H1 (cell line): ENCODE data around the gene OXNAD1. TPM values are rescaled to one million over a fixed set of nuclear protein-coding genes. Genes with fewer than 3 reads are reported as not detected.

ENCODE experiments used
- GABPA ChIP-seq: IDR thresholded peaks from 2 replicates; pipeline ENCODE4 v1.6.1; 2011; ENCODE audit warnings: mild to moderate bottlenecking, low read length, moderate library complexity, borderline replicate concordance; ENCODE audit not compliant: insufficient read depth
- HDAC6 ChIP-seq: IDR thresholded peaks from one replicate; pipeline ENCODE4 v1.7.1; 2012; ENCODE audit warnings: low read depth, mild to moderate bottlenecking, inconsistent platforms, low read length, moderate library complexity
- JUND ChIP-seq: IDR thresholded peaks from 2 replicates; pipeline ENCODE4 v1.6.1; 2011; ENCODE audit warnings: mild to moderate bottlenecking, improper control_type of control experiment, low read length
- KDM1A ChIP-seq: fragments of 200-600, 300-600 bp; sonication (generic); IDR thresholded peaks from 2 replicates; pipeline ENCODE4 v1.7.1; 2016; ENCODE audit warnings: mild to moderate bottlenecking, low read length, borderline replicate concordance
- RBBP5 ChIP-seq: IDR thresholded peaks from 2 replicates; pipeline ENCODE4 v1.7.1; 2012; ENCODE audit warnings: low read depth, mild to moderate bottlenecking, inconsistent platforms, low read length, moderate library complexity, borderline replicate concordance
- SAP30 ChIP-seq: fragments of 300-600 bp; sonication (generic); IDR thresholded peaks from 2 replicates; pipeline ENCODE4 v1.7.1; 2012; ENCODE audit warnings: low read length, moderate library complexity, mild to moderate bottlenecking, inconsistent platforms; ENCODE audit not compliant: insufficient read depth, insufficient replicate concordance
- YY1 ChIP-seq: IDR thresholded peaks from 2 replicates; pipeline ENCODE4 v1.6.1; 2011; ENCODE audit warnings: low read depth, mild to moderate bottlenecking, low read length
- polyA plus RNA-seq, 7 experiments: library from polyadenylated mRNA; depleted of rRNA in 3 of 7; stranded (reverse) in 5 of 7; unstranded in 2 of 7; fragments of >200 nt in 5 of 7; fragments of 200-250 nt in 2 of 7; gene quantifications; 1 replicate in 5 of 7; 2 replicates in 1 of 7; 4 replicates in 1 of 7; pipeline versions ENCODE4 v1.2.1 to v1.2.3, GENCODE V29; 2011 to 2013; ENCODE audit warnings: missing spikeins in 2 of 7, mixed read lengths in 2 of 7
- total RNA-seq: library from RNA; stranded (reverse); fragmentation: NEBNext Ultra II Directional; extraction: Animal tissue kit (Norgen Biotek cat#: 25700); gene quantifications from 2 replicates; pipeline ENCODE4 v1.2.1, GENCODE V29; 2021

Gene OXNAD1
- total and polyA plus RNA-seq, 2 of the 8 experiments (the other 6 are each of a cell fraction or from before 2014, with no cell fraction given) = 14.9 to 24.8 TPM

GRCh38 chr3:16255326-16255725 is 9.7 kb upstream of the OXNAD1 start (continued):
- TF ChIP-seq GABPA = no peak
- TF ChIP-seq JUND = no peak
- no peak for TF ChIP-seq YY1
- TF ChIP-seq RBBP5 = no peak
- no peak for TF ChIP-seq KDM1A
- TF ChIP-seq HDAC6 = no peak
- no peak for TF ChIP-seq SAP30
